Type B pancreatic cell (in vitro differentiated cells): ENCODE measurements around the gene CCDC61. TPM values are rescaled to one million over a fixed set of nuclear protein-coding genes. Genes with fewer than 3 reads are reported as not detected.

ENCODE experiments used
- DNase-seq: peaks from one replicate; pipeline ENCODE4 v3.0.0; 2021; ENCODE audit warnings: mixed read lengths; ENCODE audit not compliant: unreplicated experiment; ENCODE audit errors: extremely low spot score
- H3K27ac Mint-ChIP-seq: 2 replicates; pipeline ENCODE4 v1.8.0; 2021; ENCODE audit warnings: mild to moderate bottlenecking, mixed read lengths
- H3K27me3 Mint-ChIP-seq: 2 replicates; pipeline ENCODE4 v1.8.0; 2021; ENCODE audit warnings: mixed read lengths
- H3K36me3 Mint-ChIP-seq: 2 replicates; pipeline ENCODE4 v1.8.0; 2021; ENCODE audit warnings: mixed read lengths
- H3K4me1 Mint-ChIP-seq: one replicate; pipeline ENCODE4 v1.8.0; 2021; ENCODE audit warnings: mixed read lengths; ENCODE audit not compliant: unreplicated experiment
- H3K4me3 Mint-ChIP-seq: 2 replicates; pipeline ENCODE4 v1.8.0; 2021; ENCODE audit warnings: mild to moderate bottlenecking, mixed read lengths
- H3K9me3 Mint-ChIP-seq: 2 replicates; pipeline ENCODE4 v1.8.0; 2021; ENCODE audit warnings: mixed read lengths
- total RNA-seq: library from RNA; stranded (reverse); gene quantifications from 2 replicates; pipeline ENCODE4 v1.2.1, GENCODE V29; 2021; ENCODE audit warnings: low replicate concordance
- TF ChIP-seq, protein P1 (sequence below): fragments of 200-600 bp; sonication (generic); conservative IDR thresholded peaks from 2 replicates; pipeline ENCODE4 v1.5.0; 2021; ENCODE audit warnings: antibody characterized with exemption, mild to moderate bottlenecking

Gene CCDC61
- total RNA-seq, 1 donor from 2014 or later, result 19.4 TPM

- H3K27me3 Mint-ChIP-seq, result no peaks in the 10 kb centered on the region
- no peaks in the 10 kb centered on the region for H3K9me3 Mint-ChIP-seq
These were observed 41.5 kb downstream of the CCDC61 start for GRCh38 chr19:46036744-46037128.

DNA sequence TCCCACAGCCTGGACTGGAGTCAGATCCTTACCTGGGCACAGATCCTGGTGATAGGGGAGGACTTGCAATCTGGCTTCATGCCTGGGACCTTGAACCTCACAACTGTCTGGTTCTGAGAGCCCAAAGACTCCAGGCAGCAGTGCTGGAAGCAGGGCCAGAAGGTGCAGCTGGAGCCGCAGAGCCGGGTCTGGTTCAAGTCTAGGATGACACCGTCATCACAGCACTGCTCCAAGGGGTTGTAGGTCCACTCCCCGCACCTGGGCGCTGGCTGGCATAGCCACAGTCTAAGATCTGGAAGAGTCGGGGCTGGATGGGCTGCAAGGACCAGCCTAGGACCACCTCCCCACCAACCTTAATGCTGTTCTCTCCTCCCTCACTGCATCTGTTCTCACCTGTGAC lies 44.9 kb downstream of the CCDC61 start:
- Mint-ChIP-seq H3K27ac (no peak overlapping the region), H3K36me3 (peaks cover 5% of the 10 kb centered on the region), H3K4me3 (no peak overlapping the region), H3K27me3 (no peaks in the 10 kb centered on the region), H3K9me3 (peaks cover 13% of the 10 kb centered on the region), H3K4me1 (peaks cover 10% of the 10 kb centered on the region)
- TF ChIP-seq, protein P1, sequence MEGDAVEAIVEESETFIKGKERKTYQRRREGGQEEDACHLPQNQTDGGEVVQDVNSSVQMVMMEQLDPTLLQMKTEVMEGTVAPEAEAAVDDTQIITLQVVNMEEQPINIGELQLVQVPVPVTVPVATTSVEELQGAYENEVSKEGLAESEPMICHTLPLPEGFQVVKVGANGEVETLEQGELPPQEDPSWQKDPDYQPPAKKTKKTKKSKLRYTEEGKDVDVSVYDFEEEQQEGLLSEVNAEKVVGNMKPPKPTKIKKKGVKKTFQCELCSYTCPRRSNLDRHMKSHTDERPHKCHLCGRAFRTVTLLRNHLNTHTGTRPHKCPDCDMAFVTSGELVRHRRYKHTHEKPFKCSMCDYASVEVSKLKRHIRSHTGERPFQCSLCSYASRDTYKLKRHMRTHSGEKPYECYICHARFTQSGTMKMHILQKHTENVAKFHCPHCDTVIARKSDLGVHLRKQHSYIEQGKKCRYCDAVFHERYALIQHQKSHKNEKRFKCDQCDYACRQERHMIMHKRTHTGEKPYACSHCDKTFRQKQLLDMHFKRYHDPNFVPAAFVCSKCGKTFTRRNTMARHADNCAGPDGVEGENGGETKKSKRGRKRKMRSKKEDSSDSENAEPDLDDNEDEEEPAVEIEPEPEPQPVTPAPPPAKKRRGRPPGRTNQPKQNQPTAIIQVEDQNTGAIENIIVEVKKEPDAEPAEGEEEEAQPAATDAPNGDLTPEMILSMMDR, result no peak
- DNase-seq, result no peak

More at GRCh38 chr19:46036744-46037128, 41.5 kb downstream of the CCDC61 start:
- Mint-ChIP-seq H3K36me3 (no peaks in the 10 kb centered on the region), H3K4me3 (no peak overlapping the region), H3K4me1 (peaks cover 10% of the 10 kb centered on the region), H3K27ac (no peak overlapping the region)
- no peak for DNase-seq
- TF ChIP-seq, protein P1, result no peak

- H3K36me3 Mint-ChIP-seq, result peaks cover 5% of the 10 kb centered on the region
- H3K27ac Mint-ChIP-seq, result no peak within 1 kb of the TSS
- H3K9me3 Mint-ChIP-seq, result peaks cover 13% of the 10 kb centered on the region
- DNase-seq, result no peak
- H3K4me3 Mint-ChIP-seq, result no peak within 1 kb of the TSS
- H3K27me3 Mint-ChIP-seq, result no peaks in the 10 kb centered on the region
- H3K4me1 Mint-ChIP-seq, result peaks cover 10% of the 10 kb centered on the region
- TF ChIP-seq, protein P1, result no peak
These were observed 45.8 kb downstream of the CCDC61 start, which contains the start of gene IGFL4 for GRCh38 chr19:46040952-46041500. Gene IGFL4 (minus strand): TSS chr19:46041002. CDS start chr19:46040962, 40 bp downstream.

DNA sequence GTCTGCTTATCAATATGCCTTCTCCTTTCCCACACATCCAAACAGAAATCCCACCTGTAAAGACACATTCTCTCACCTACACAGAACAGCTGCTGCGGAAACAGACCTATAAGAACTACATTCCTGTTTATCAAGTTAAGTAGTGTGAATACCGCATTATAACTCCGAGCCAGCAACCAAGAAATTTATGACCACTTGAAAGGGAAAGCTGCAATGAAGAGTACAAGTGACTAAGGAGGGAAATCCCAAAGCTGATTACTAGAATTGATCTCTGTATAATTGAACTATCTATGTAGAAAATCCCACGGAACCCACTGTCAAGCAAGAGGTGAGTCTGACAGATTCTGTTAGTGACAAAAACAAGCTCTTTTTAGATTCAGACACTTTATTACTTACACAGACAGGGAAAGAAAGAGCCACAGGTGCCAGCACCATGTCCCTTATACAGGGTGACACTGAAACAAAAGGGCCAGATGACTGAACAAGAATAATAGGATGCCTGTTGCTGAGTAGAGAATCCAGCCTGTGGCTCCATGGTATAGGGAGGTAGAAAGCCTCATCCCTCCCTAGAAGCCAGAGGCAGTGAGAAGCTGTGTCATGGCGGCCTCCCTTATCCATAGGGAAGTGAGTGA lies 47.1 kb downstream of the CCDC61 start:
- Mint-ChIP-seq H3K27me3 (peaks cover 12% of the 10 kb centered on the region), H3K9me3 (peaks cover 21% of the 10 kb centered on the region), H3K4me3 (no peak overlapping the region), H3K4me1 (peaks cover 10% of the 10 kb centered on the region), H3K36me3 (peaks cover 5% of the 10 kb centered on the region), H3K27ac (no peak overlapping the region)
- TF ChIP-seq, protein P1, result no peak
- DNase-seq, result no peak

DNA sequence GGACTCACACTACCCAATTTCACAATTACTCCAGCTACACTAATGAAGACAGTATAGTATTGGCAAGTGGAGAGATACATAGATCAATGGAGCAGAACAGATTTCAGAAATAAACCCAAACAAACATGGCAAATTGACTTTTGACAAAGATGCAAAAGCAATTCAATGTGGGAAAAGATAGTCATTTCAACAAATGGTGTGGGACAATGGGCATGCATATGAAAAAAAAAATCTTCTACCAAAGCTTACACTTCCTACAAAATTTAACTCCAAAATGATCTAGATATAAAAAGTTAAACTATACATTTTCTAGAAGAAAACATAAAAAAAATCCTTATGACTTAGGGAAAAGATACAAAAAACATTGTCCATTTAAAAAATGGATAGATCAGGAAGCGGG lies 48.3 kb downstream of the CCDC61 start:
- H3K4me1 Mint-ChIP-seq, result peaks cover 10% of the 10 kb centered on the region
- H3K36me3 Mint-ChIP-seq, result peaks cover 5% of the 10 kb centered on the region
- H3K27me3 Mint-ChIP-seq, result peaks cover 16% of the 10 kb centered on the region
- TF ChIP-seq, protein P1, result no peak
- no peak overlapping the region for H3K4me3 Mint-ChIP-seq
- no peak overlapping the region for H3K27ac Mint-ChIP-seq
- no peak for DNase-seq
- peaks cover 25% of the 10 kb centered on the region for H3K9me3 Mint-ChIP-seq
